Neuronal stem cell (in vitro differentiated cells): ENCODE results near the gene C1orf21.

ENCODE experiments used
- DNase-seq: peaks from one replicate; pipeline ENCODE4 v3.0.0-alpha.2; 2013; ENCODE audit warnings: low spot score
- H2AFZ ChIP-seq: one replicate; pipeline ENCODE4 v1.6.1; 2013; ENCODE audit warnings: mild to moderate bottlenecking, low read length, inconsistent platforms
- H2AK5ac ChIP-seq: 2 replicates; pipeline ENCODE4 v1.6.1; 2013; ENCODE audit warnings: low read depth, mild to moderate bottlenecking, inconsistent platforms, low read length, moderate library complexity, mixed read lengths
- H2BK120ac ChIP-seq: 2 replicates; pipeline ENCODE4 v1.6.1; 2013; ENCODE audit warnings: low read depth, mild to moderate bottlenecking, inconsistent platforms, low read length, moderate library complexity, mixed read lengths
- H2BK12ac ChIP-seq: one replicate; pipeline ENCODE4 v1.6.1; 2013; ENCODE audit warnings: low read length, inconsistent platforms
- H2BK15ac ChIP-seq: 2 replicates; pipeline ENCODE4 v1.6.1; 2013; ENCODE audit warnings: mild to moderate bottlenecking, low read length, inconsistent platforms, mixed read lengths
- H2BK5ac ChIP-seq: one replicate; pipeline ENCODE4 v1.6.1; 2013; ENCODE audit warnings: inconsistent platforms, mild to moderate bottlenecking, low read length, moderate library complexity
- H3K14ac ChIP-seq: one replicate; pipeline ENCODE4 v1.6.1; 2013; ENCODE audit warnings: low read length, inconsistent platforms
- H3K18ac ChIP-seq: 2 replicates; pipeline ENCODE4 v1.6.1; 2013; ENCODE audit warnings: low read length, inconsistent platforms
- H3K23ac ChIP-seq: 2 replicates; pipeline ENCODE4 v1.6.1; 2013; ENCODE audit warnings: low read depth, mild to moderate bottlenecking, mixed read lengths, low read length, inconsistent platforms; ENCODE audit not compliant: poor library complexity
- H3K27ac ChIP-seq: replicated peaks from 3 replicates; pipeline ENCODE4 v1.5.1; 2013; ENCODE audit warnings: low read length, inconsistent platforms
- H3K27me3 ChIP-seq, 3 experiments: 2 replicates each; pipeline ENCODE4 v1.6.1; 2013; ENCODE audit warnings: low read length in 3 of 3, mild to moderate bottlenecking in 2 of 3, inconsistent platforms in 1 of 3, low read depth in 1 of 3, mixed read lengths in 1 of 3, moderate library complexity in 1 of 3; ENCODE audit not compliant: control insufficient read depth in 3 of 3, insufficient read depth in 3 of 3
- H3K36me3 ChIP-seq, 2 donors: replicated peaks in 1 of 2; 2 replicates each; pipeline ENCODE4 v1.6.1; 2013; ENCODE audit warnings: low read length in 2 of 2; ENCODE audit not compliant: control insufficient read depth in 2 of 2, insufficient read depth in 2 of 2
- H3K4ac ChIP-seq: 2 replicates; pipeline ENCODE4 v1.6.1; 2013; ENCODE audit warnings: inconsistent platforms, mild to moderate bottlenecking, low read length, moderate library complexity
- H3K4me1 ChIP-seq, 2 donors: 1 replicate in 1 of 2; 2 replicates in 1 of 2; pipeline ENCODE4 v1.6.1; 2013; ENCODE audit warnings: low read length in 2 of 2, low read depth in 1 of 2; ENCODE audit not compliant: control insufficient read depth in 2 of 2, insufficient read depth in 1 of 2
- H3K4me2 ChIP-seq: one replicate; pipeline ENCODE4 v1.6.1; 2013; ENCODE audit warnings: mild to moderate bottlenecking, low read length, inconsistent platforms; ENCODE audit not compliant: insufficient read depth, poor library complexity, severe bottlenecking
- H3K4me3 ChIP-seq, 2 donors: 2 replicates each; pipeline ENCODE4 v1.5.1; 2013; ENCODE audit warnings: low read length in 2 of 2, mild to moderate bottlenecking in 2 of 2, inconsistent platforms in 1 of 2, moderate library complexity in 1 of 2
- H3K79me1 ChIP-seq: one replicate; pipeline ENCODE4 v1.6.1; 2013; ENCODE audit warnings: low read depth, mild to moderate bottlenecking, inconsistent platforms, low read length, moderate library complexity
- H3K9ac ChIP-seq: one replicate; pipeline ENCODE4 v1.6.1; 2013; ENCODE audit warnings: mild to moderate bottlenecking, low read depth, low read length, inconsistent platforms; ENCODE audit not compliant: poor library complexity
- H3K9me3 ChIP-seq, 2 donors: replicated peaks in 1 of 2; 2 replicates each; pipeline versions ENCODE3 to v1.6.1; 2013; ENCODE audit warnings: low read length in 2 of 2, mild to moderate bottlenecking in 2 of 2, inconsistent platforms in 1 of 2, low read depth in 1 of 2, mixed read lengths in 1 of 2, moderate library complexity in 1 of 2; ENCODE audit not compliant: control insufficient read depth in 2 of 2, insufficient read depth in 1 of 2
- H4K8ac ChIP-seq: one replicate; pipeline ENCODE4 v1.6.1; 2013; ENCODE audit warnings: low read depth, mild to moderate bottlenecking, inconsistent platforms, low read length, moderate library complexity
- H4K91ac ChIP-seq: one replicate; pipeline ENCODE4 v1.6.1; 2013; ENCODE audit warnings: low read length, low read depth, mild to moderate bottlenecking, inconsistent platforms; ENCODE audit not compliant: poor library complexity
- WGBS, 2 donors: extraction: QIAGEN DNeasy Blood & Tissue Kit; methylation state at CpG; one replicate each; pipeline ENCODE4 v1.1.7; 2013; ENCODE audit warnings: missing lambda C conversion rate in 2 of 2, mixed read lengths in 1 of 2; ENCODE audit not compliant: insufficient read length in 2 of 2, insufficient replicate concordance in 1 of 2; ENCODE audit errors: extremely low coverage in 2 of 2; 5-methylcytosine and 5-hydroxymethylcytosine counted together

C1orf21 gene

DNA sequence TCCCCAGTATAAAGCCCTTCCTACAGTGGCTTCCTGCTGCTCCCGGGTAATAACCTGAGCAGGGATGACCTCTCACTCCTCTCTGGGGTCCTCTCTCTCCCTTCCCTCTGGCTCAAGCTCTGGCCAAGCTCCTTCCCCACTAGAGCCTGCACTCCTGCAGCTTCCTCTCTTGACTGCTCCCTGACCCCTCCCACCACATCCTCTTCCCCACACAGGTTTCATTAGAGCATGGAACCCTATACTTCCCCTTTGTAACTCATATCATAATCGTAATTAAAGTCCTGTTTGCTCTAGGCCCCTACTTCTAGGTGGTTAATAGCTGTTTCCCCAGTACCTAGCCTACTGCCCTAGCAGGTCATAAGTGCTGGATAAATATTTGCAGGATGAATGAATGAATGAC is 146.2 kb downstream of the C1orf21 start:
- Histone ChIP-seq H3K27me3 (no peaks in the 10 kb centered on the region), H3K4me1 (peaks cover 0 to 2% of the 10 kb centered on the region in 2 donors), H3K18ac (no peak overlapping the region), H2BK15ac (no peak overlapping the region), H3K4me3 (no peak overlapping the region), H3K4me2 (no peak overlapping the region), H3K9ac (no peak overlapping the region), H3K14ac (no peak overlapping the region), H2BK5ac (no peak overlapping the region), H2AFZ (no peak overlapping the region), H4K8ac (no peak overlapping the region), H3K9me3 (peaks cover 4 to 6% of the 10 kb centered on the region in 2 donors), H2BK120ac (no peak overlapping the region), H3K23ac (no peak overlapping the region), H3K79me1 (no peaks in the 10 kb centered on the region), H3K36me3 (no peaks in the 10 kb centered on the region), H3K27ac (no peak overlapping the region), H4K91ac (no peak overlapping the region), H2BK12ac (no peak overlapping the region), H2AK5ac (no peak overlapping the region), H3K4ac (no peak overlapping the region)
- no CpG with 5 or more reads among the region's 2 CpGs for WGBS, 2 donors
- DNase-seq = no peak

DNA sequence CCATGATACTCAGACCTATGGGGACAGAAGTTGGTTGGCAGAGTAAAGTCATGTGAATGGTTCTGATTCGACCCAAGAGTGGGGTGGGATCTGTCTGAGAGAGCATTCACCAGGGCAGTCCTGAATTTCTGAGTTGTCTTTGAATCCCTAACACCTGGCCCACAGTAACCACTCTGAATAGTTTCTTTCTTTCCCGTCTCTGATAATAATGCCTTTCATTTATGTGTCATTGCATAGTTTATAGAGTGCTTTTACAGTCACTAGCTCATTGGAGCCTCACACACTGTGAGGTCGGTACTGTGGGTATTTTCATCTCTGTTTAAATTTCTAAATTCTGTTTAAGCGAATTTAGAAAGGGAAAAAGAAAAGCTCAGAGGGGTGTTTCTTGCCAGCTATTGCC is 147.1 kb downstream of the C1orf21 start:
- no peak overlapping the region for H3K18ac ChIP-seq
- no peak overlapping the region for H3K9ac ChIP-seq
- no peak overlapping the region for H2AFZ ChIP-seq
- WGBS, 2 donors = no CpG with 5 or more reads among the region's 4 CpGs
- H3K36me3 ChIP-seq = no peaks in the 10 kb centered on the region
- no peak overlapping the region for H3K4ac ChIP-seq
- H3K4me3 ChIP-seq = no peak overlapping the region
- H2BK5ac ChIP-seq = no peak overlapping the region
- H2BK15ac ChIP-seq = no peak overlapping the region
- no peak for DNase-seq
- no peak overlapping the region for H2BK120ac ChIP-seq
- no peak overlapping the region for H2AK5ac ChIP-seq
- H3K4me2 ChIP-seq = no peak overlapping the region
- H3K23ac ChIP-seq = no peak overlapping the region
- no peak overlapping the region for H3K14ac ChIP-seq
- peaks cover 0 to 2% of the 10 kb centered on the region in 2 donors for H3K4me1 ChIP-seq
- H3K79me1 ChIP-seq = no peaks in the 10 kb centered on the region
- no peak overlapping the region for H4K8ac ChIP-seq
- H3K27ac ChIP-seq = no peak overlapping the region
- H4K91ac ChIP-seq = no peak overlapping the region
- H3K9me3 ChIP-seq = peaks cover 4 to 6% of the 10 kb centered on the region in 2 donors
- no peaks in the 10 kb centered on the region for H3K27me3 ChIP-seq
- H2BK12ac ChIP-seq = no peak overlapping the region

DNA sequence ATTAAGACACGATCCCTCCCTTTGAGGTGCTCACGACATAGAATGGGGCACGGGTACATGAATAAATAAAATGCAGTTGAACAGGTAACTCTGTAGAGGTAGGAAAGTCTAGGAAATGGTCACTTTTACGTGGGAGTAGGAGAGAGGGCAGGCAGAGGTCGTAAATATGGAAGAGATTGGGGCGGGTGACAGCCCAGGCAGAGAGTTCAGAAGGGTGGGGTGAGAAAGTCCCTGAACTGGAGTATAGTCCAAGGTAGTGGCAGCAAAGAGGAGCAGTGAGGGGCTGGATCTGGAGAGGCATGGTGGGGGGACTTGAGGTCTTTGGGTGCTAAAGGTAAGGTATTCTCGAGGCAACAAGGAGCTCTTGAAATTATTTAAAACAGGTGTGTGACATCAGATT is 147.9 kb downstream of the C1orf21 start:
- Histone ChIP-seq H2BK120ac (no peak overlapping the region), H3K14ac (no peak overlapping the region), H3K4ac (no peak overlapping the region), H3K4me2 (no peak overlapping the region), H3K27ac (no peak overlapping the region), H3K18ac (no peak overlapping the region), H3K9ac (no peak overlapping the region), H2AFZ (no peak overlapping the region), H3K23ac (no peak overlapping the region), H3K27me3 (no peaks in the 10 kb centered on the region), H3K4me3 (no peak overlapping the region), H4K8ac (no peak overlapping the region), H3K9me3 (peaks cover 4 to 6% of the 10 kb centered on the region in 2 donors), H4K91ac (no peak overlapping the region), H2BK15ac (no peak overlapping the region), H3K36me3 (no peaks in the 10 kb centered on the region), H3K4me1 (peaks cover 0 to 2% of the 10 kb centered on the region in 2 donors), H2BK5ac (no peak overlapping the region), H2BK12ac (no peak overlapping the region), H3K79me1 (no peaks in the 10 kb centered on the region), H2AK5ac (no peak overlapping the region)
- WGBS, 2 donors = no CpG with 5 or more reads among the region's 7 CpGs
- no peak for DNase-seq

- Histone ChIP-seq H3K27me3 (no peaks in the 10 kb centered on the region), H2BK12ac (no peak overlapping the region), H2BK15ac (no peak overlapping the region), H2AK5ac (no peak overlapping the region), H3K4me1 (peaks cover 0 to 2% of the 10 kb centered on the region in 2 donors), H2AFZ (no peak overlapping the region), H3K36me3 (no peaks in the 10 kb centered on the region), H3K9me3 (peaks cover 4 to 6% of the 10 kb centered on the region in 2 donors), H3K27ac (no peak overlapping the region), H4K91ac (no peak overlapping the region), H3K4me3 (no peak overlapping the region), H3K79me1 (no peaks in the 10 kb centered on the region), H3K4me2 (no peak overlapping the region), H3K4ac (no peak overlapping the region), H3K23ac (no peak overlapping the region), H4K8ac (no peak overlapping the region), H3K9ac (no peak overlapping the region), H2BK120ac (no peak overlapping the region), H3K14ac (no peak overlapping the region), H2BK5ac (no peak overlapping the region), H3K18ac (no peak overlapping the region)
- DNase-seq = no peak
- WGBS, 2 donors = no CpG with 5 or more reads among the region's 5 CpGs
These were observed 148.6 kb downstream of the C1orf21 start for GRCh38 chr1:184535191-184535970.
